Measurements from ENCODE around the gene CPNE2.

The CPNE2 gene

DNA sequence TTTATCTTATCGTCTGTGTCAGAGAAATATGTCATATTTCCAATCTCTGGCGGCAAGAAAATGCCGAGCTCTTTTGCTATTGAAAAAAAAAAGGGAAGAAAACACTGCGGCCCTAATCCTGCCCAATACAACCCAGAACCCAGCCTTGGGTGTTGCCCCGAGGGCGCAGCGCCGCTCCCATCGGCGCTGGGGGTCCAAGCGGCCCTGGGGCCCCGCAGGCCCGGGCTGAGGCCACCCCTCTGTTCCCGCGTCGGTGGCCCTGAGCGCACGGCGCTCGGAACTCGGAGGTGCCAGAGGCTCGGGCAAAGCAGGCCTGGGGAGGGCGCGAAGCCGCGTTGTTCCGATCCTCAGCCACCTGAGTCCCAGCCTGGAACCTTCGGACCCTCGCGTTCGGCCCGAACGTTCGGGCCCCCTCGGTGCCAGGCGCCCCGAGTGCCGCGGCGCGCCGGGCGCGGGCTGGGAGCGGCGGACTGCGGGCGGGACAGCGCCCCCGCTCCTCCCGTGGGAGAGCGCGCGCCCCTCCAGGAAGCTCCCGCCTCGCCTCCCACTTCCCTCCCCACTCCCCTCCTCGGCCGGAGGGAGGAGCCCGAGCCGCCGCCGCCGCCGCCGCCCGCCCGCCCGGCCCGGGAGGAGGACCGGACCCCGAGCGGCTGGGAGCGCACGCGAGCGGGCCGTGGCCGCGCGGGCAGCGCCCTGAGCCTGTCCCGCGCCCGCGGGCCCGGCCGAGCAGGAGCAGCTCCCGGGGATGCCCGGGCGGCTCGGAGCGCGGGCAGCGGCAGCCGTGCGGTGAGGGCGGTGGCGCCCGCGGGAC is at the start of gene CPNE2:
CPNE2 (plus strand) TSS at position 609 of the 811 bp plus-strand sequence. CDS start 18,160 bp downstream, outside the sequence.
- H3K27me3 ChIP-seq (ENCODE audit: control insufficient read depth, insufficient read depth, low read length): peaks cover 23% of the 10 kb centered on the region
- peak within 1 kb of the TSS; percentile 73 for H3K4me3 ChIP-seq (ENCODE audit: low read length)
- H3K4me1 ChIP-seq (ENCODE audit: control insufficient read depth, low read depth, low read length): peaks cover 7% of the 10 kb centered on the region
- no peaks in the 10 kb centered on the region for H3K36me3 ChIP-seq (ENCODE audit: control insufficient read depth, low read depth, low read length)
- H3K9me3 ChIP-seq (ENCODE audit: control insufficient read depth, low read depth, low read length): no peaks in the 10 kb centered on the region
- no peak within 1 kb of the TSS for H3K27ac ChIP-seq (ENCODE audit: low read length)
- peak within 1 kb of the TSS; percentile 23 for H3K9ac ChIP-seq (ENCODE audit: low read length)

DNA sequence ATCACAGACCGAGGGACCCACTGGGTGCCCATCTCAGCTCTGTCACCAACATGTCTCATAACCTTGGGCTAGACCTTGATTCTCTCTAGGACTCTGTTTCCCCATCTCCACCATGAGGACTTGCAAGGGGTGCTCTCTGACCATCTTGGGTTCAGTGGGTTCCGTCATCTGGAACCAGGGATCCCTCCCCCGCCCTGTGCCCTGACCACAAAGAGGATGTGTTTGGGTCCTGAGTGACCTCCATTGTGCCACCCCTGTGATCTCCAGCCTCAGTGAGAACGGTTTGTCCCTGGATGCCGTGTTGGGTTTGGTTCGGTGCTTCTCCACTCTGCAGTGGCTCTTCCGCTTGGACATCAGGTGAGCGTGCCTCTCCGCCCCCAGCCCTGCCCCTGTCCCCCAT is 49.1 kb upstream of the CPNE2 start:
- H3K9me3 ChIP-seq (ENCODE audit: control insufficient read depth, low read depth, low read length): no peaks in the 10 kb centered on the region
- H3K4me3 ChIP-seq (ENCODE audit: low read length): no peak overlapping the region
- no peaks in the 10 kb centered on the region for H3K36me3 ChIP-seq (ENCODE audit: control insufficient read depth, low read depth, low read length)
- H3K27ac ChIP-seq (ENCODE audit: low read length): no peak overlapping the region
- H3K27me3 ChIP-seq (ENCODE audit: control insufficient read depth, insufficient read depth, low read length): no peaks in the 10 kb centered on the region
- peaks cover 2% of the 10 kb centered on the region for H3K4me1 ChIP-seq (ENCODE audit: control insufficient read depth, low read depth, low read length)
- no peak overlapping the region for H3K9ac ChIP-seq (ENCODE audit: low read length)

DNA sequence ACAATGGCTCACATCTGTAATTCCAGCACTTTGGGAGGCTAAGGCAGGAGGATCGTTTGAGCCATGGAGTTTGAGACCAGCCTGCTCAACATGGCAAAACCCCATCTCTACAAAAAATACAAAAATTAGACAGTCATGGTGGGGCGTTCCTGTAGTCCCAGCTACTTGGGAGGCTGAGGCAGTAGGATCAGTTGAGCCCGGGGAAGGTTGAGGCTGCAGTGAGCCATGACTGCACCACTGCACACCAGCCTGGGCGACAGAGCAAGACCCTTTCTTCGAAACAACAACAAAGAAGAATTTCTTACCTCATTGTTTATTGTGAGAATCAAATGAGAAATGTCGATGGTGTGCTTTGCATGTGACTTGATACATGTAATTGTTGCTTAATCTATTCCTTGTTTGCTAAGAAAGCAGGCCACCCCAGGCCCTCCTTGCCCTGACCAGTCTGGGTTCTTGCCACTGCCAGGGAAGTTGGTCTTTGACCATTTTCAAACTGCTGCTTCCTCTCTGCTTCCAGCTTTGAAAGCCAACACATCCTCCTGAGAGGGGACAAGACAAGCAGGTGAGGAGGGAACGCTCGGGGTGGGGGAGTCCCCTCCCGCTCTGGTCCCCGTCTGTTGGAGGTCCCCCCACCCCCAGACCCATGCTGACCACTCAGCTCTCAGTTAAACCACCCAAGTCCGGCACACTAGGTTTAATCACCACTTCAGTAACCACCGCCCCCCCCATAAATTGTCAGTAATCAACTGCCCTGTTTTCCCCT is 47.3 kb upstream of the CPNE2 start:
- H3K4me3 ChIP-seq (ENCODE audit: low read length): no peak overlapping the region

DNA sequence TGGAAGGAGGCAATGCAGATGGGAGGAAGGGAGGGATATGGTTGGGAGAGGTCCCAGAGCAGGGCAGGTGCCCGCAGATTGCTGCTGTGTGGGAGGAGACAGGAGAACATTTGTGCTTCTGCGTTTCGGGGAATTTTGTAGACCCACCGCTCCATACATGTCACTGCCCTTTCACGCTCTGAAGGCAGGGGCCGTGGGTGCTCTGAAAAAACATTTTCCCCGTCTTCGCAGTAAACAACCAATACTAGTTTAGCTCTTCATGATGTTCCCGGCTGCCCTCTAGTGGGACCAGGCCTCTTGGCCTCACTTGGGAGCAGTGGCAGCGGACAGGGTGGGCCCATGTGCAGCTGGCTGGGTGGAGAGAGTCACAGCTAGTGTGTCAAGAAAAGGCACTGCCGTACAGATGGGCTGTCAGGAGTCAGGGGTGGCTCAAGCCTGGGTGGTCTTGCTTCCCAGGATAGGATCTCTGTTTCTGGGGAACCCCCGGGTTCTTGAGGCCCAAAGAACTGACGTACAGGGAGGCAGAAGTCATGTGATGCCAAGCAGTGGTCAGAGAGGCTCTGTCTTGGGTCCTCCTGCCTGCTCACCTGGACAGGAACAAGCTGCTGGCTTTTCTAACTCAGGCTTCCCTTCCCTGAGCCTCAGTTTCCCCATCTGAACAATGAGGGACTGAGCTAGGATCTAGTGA is 46.5 kb upstream of the CPNE2 start:
- H3K27ac ChIP-seq (ENCODE audit: low read length): no peak overlapping the region
- no peaks in the 10 kb centered on the region for H3K9me3 ChIP-seq (ENCODE audit: control insufficient read depth, low read depth, low read length)
- no peaks in the 10 kb centered on the region for H3K36me3 ChIP-seq (ENCODE audit: control insufficient read depth, low read depth, low read length)
- H3K27me3 ChIP-seq (ENCODE audit: control insufficient read depth, insufficient read depth, low read length): no peaks in the 10 kb centered on the region
- H3K4me3 ChIP-seq (ENCODE audit: low read length): no peak overlapping the region
- peaks cover 3% of the 10 kb centered on the region for H3K4me1 ChIP-seq (ENCODE audit: control insufficient read depth, low read depth, low read length)
- no peak overlapping the region for H3K9ac ChIP-seq (ENCODE audit: low read length)

More for the DNA sequence above, 47.3 kb upstream of the CPNE2 start:
- peaks cover 3% of the 10 kb centered on the region for H3K4me1 ChIP-seq (ENCODE audit: control insufficient read depth, low read depth, low read length)
- H3K27me3 ChIP-seq (ENCODE audit: control insufficient read depth, insufficient read depth, low read length): no peaks in the 10 kb centered on the region
- no peaks in the 10 kb centered on the region for H3K36me3 ChIP-seq (ENCODE audit: control insufficient read depth, low read depth, low read length)
- no peak overlapping the region for H3K27ac ChIP-seq (ENCODE audit: low read length)
- no peaks in the 10 kb centered on the region for H3K9me3 ChIP-seq (ENCODE audit: control insufficient read depth, low read depth, low read length)
- H3K9ac ChIP-seq (ENCODE audit: low read length): no peak overlapping the region

DNA sequence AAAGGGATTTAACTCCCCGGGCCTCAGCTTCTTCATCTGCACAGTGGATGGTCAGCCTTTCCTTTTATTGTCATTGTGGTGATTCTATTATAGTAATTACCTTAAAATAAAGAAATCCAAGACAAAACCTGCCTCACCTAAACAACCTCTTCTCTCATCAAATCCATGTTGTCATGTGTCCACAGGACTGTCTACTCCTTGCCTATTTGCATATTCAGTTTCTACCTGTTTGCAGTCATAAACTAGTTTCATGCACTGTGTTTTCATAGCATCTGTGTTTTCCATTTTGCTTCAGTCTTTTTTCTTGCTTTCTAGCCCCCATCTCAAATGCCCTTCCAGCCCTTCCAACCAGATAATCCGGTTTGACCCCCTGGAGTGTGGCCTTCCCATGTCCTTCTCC is 44.3 kb upstream of the CPNE2 start:
- H3K36me3 ChIP-seq (ENCODE audit: control insufficient read depth, low read depth, low read length): no peaks in the 10 kb centered on the region
- no peak overlapping the region for H3K4me3 ChIP-seq (ENCODE audit: low read length)
- H3K9me3 ChIP-seq (ENCODE audit: control insufficient read depth, low read depth, low read length): no peaks in the 10 kb centered on the region
- H3K27me3 ChIP-seq (ENCODE audit: control insufficient read depth, insufficient read depth, low read length): no peaks in the 10 kb centered on the region
- peaks cover 3% of the 10 kb centered on the region for H3K4me1 ChIP-seq (ENCODE audit: control insufficient read depth, low read depth, low read length)
- H3K27ac ChIP-seq (ENCODE audit: low read length): no peak overlapping the region
- no peak overlapping the region for H3K9ac ChIP-seq (ENCODE audit: low read length)

DNA sequence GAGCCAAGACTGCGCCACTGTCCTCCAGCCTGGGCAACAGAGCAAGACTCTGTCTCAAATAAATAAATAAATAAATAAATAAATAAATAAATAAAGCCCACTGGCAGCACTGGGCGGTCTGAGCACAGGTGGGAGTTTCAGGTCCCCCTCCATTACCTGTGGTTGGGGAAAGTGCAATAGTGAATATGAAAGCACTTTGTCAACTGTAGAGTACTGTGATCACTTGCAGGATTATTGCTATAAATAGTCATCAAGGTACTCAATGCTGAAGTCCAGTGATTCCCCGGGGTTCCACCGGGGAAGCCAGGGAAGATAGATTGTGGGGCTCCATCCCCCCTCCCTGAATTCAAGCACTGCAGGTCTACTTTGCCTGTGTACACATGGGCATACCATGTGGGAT is 42.7 kb upstream of the CPNE2 start:
- Histone ChIP-seq H3K4me3 (ENCODE audit: low read length) (no peak overlapping the region), H3K36me3 (ENCODE audit: control insufficient read depth, low read depth, low read length) (no peaks in the 10 kb centered on the region), H3K27ac (ENCODE audit: low read length) (no peak overlapping the region), H3K9me3 (ENCODE audit: control insufficient read depth, low read depth, low read length) (no peaks in the 10 kb centered on the region), H3K27me3 (ENCODE audit: control insufficient read depth, insufficient read depth, low read length) (no peaks in the 10 kb centered on the region), H3K9ac (ENCODE audit: low read length) (no peak overlapping the region), H3K4me1 (ENCODE audit: control insufficient read depth, low read depth, low read length) (peaks cover 3% of the 10 kb centered on the region)

DNA sequence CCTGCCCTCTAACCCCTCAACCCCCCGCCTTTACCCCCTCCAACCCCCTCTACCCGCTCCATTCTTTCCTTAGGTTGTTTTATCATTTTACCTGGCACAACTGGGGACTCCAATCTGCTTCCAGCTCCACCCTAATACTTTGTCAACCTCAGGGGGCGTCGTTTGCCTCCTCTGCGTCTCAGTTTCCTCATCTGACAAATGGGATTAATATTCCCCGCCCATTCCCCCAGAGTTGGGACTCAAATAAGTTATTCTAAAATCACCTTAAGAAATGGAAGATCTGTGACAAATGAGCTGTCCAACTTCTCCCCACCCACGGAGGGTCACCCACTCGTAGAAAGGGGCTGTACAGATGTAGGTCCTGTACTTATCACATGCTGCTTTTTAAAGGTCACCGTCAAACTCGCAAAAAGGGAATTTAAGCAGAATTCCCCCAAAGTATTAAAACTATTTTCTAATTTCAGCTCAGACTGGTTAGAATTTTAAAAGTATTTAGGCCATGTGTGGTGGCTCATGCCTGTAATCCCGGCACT is 40.6 kb upstream of the CPNE2 start:
- Histone ChIP-seq H3K4me1 (ENCODE audit: control insufficient read depth, low read depth, low read length) (peaks cover 3% of the 10 kb centered on the region), H3K4me3 (ENCODE audit: low read length) (no peak overlapping the region), H3K36me3 (ENCODE audit: control insufficient read depth, low read depth, low read length) (no peaks in the 10 kb centered on the region), H3K27me3 (ENCODE audit: control insufficient read depth, insufficient read depth, low read length) (no peaks in the 10 kb centered on the region), H3K9me3 (ENCODE audit: control insufficient read depth, low read depth, low read length) (no peaks in the 10 kb centered on the region), H3K27ac (ENCODE audit: low read length) (no peak overlapping the region), H3K9ac (ENCODE audit: low read length) (no peak overlapping the region)

DNA sequence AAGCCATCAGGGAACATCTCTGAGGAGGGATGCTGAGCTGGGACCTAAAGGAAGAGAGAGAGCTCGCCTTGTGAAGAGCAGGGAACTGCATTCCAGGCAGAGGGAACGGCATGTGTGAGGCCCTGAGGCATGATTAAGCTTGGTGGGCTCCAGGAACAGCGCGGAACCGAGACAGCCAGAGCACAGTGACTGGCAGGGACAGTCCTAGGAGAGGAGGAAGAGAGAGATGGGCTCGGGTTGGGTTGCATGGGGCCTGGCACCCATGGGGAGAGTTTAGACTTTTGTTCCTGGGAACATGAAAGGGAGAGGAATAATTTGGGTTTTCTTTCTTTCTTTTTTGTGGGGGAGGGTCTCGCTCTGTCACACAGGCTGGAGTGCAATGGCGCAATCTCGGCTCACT is 39.2 kb upstream of the CPNE2 start:
- no peaks in the 10 kb centered on the region for H3K27me3 ChIP-seq (ENCODE audit: control insufficient read depth, insufficient read depth, low read length)
- no peak overlapping the region for H3K9ac ChIP-seq (ENCODE audit: low read length)
- no peak overlapping the region for H3K27ac ChIP-seq (ENCODE audit: low read length)
- H3K9me3 ChIP-seq (ENCODE audit: control insufficient read depth, low read depth, low read length): no peaks in the 10 kb centered on the region
- H3K4me1 ChIP-seq (ENCODE audit: control insufficient read depth, low read depth, low read length): peaks cover 1% of the 10 kb centered on the region
- no peak overlapping the region for H3K4me3 ChIP-seq (ENCODE audit: low read length)
- H3K36me3 ChIP-seq (ENCODE audit: control insufficient read depth, low read depth, low read length): no peaks in the 10 kb centered on the region

DNA sequence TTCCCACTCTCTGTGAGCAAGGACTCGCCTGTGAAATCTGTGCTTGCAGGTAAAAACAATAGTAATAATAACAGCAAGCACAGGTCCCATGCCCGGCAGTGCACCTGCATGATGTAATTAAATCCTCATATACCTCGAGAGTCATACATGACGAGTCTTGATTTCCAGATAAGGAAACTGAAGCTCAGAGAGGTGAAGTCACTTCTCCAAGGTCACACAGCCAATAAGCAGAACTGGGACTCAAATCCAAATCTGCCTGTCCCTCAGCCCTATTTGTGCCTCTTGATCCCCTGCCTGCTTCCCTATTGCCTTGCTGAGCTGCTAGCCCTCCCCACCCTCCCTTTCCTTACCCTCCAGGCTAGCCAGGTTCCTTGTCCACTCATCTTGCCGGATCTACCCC is 38.0 kb upstream of the CPNE2 start:
- Histone ChIP-seq H3K27ac (ENCODE audit: low read length) (no peak overlapping the region), H3K36me3 (ENCODE audit: control insufficient read depth, low read depth, low read length) (no peaks in the 10 kb centered on the region), H3K4me1 (ENCODE audit: control insufficient read depth, low read depth, low read length) (no peaks in the 10 kb centered on the region)

DNA sequence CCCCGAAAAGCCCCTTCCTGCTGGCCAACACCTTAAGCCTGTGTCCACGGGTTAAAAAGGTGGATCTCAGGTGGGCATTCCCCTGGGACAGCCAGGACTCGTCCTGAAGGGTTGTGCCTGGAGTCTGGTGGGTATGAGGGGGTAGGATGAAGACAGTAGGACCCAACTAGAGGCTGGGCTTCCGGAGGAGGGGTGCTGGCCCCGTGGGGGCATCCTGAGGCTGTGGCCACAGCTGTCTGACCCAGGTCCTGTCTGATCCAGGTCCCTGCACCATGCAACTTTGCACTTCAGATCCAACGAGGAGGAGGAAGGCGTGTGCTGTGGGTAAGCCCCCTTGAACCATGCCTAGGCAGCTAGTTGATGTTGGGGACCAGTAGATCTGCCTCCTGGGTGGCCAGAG is 37.6 kb upstream of the CPNE2 start:
- H3K4me3 ChIP-seq (ENCODE audit: low read length): no peak overlapping the region

More for the DNA sequence above, 38.0 kb upstream of the CPNE2 start:
- no peak overlapping the region for H3K4me3 ChIP-seq (ENCODE audit: low read length)
- no peaks in the 10 kb centered on the region for H3K9me3 ChIP-seq (ENCODE audit: control insufficient read depth, low read depth, low read length)
- H3K27me3 ChIP-seq (ENCODE audit: control insufficient read depth, insufficient read depth, low read length): no peaks in the 10 kb centered on the region
- no peak overlapping the region for H3K9ac ChIP-seq (ENCODE audit: low read length)

DNA sequence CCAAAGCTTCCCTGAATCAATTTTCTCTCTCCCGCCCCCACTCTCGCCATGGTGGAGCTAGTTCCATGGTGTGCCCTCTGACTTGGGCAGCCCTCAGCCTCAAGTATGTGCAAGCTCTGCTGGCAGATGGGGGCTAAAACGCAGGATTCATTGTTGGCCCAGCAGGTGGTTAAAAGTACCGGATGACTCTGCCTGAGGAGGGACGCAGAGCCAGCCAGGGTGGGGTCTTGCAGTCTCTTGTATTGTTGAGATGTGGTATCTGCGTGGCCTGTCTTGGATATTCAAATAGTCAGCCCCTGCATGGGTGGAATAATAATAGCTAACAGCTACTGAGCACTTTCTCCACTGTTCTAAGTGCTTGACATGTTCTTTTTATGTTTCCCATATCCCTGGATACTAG is 36.7 kb upstream of the CPNE2 start:
- Histone ChIP-seq H3K36me3 (ENCODE audit: control insufficient read depth, low read depth, low read length) (no peaks in the 10 kb centered on the region), H3K9ac (ENCODE audit: low read length) (no peak overlapping the region), H3K27ac (ENCODE audit: low read length) (no peak overlapping the region), H3K4me1 (ENCODE audit: control insufficient read depth, low read depth, low read length) (no peaks in the 10 kb centered on the region), H3K4me3 (ENCODE audit: low read length) (no peak overlapping the region), H3K27me3 (ENCODE audit: control insufficient read depth, insufficient read depth, low read length) (no peaks in the 10 kb centered on the region), H3K9me3 (ENCODE audit: control insufficient read depth, low read depth, low read length) (no peaks in the 10 kb centered on the region)

More for the DNA sequence above, 37.6 kb upstream of the CPNE2 start:
- H3K27me3 ChIP-seq (ENCODE audit: control insufficient read depth, insufficient read depth, low read length): no peaks in the 10 kb centered on the region
- no peak overlapping the region for H3K9ac ChIP-seq (ENCODE audit: low read length)
- no peak overlapping the region for H3K27ac ChIP-seq (ENCODE audit: low read length)
- no peaks in the 10 kb centered on the region for H3K4me1 ChIP-seq (ENCODE audit: control insufficient read depth, low read depth, low read length)
- H3K36me3 ChIP-seq (ENCODE audit: control insufficient read depth, low read depth, low read length): no peaks in the 10 kb centered on the region
- H3K9me3 ChIP-seq (ENCODE audit: control insufficient read depth, low read depth, low read length): no peaks in the 10 kb centered on the region

All from iPS-18a (cell line).